Mesothelial cell of epicardium (in vitro differentiated cells): Measurements from ENCODE around the gene PBX2. TPM values are rescaled to one million over a fixed set of nuclear protein-coding genes. Genes with fewer than 3 reads are reported as not detected.

ENCODE experiments used
- DNase-seq, 2 experiments: peaks; one replicate each; pipeline ENCODE4 v3.0.0; 2021; ENCODE audit warnings: low spot score in 2 of 2; ENCODE audit not compliant: unreplicated experiment in 2 of 2
- H3K27ac Mint-ChIP-seq: 2 replicates; pipeline ENCODE4 v1.8.0; 2021; ENCODE audit warnings: mixed read lengths
- H3K27me3 Mint-ChIP-seq: 2 replicates; pipeline ENCODE4 v1.8.0; 2021; ENCODE audit warnings: low read depth, mixed read lengths
- H3K36me3 Mint-ChIP-seq: 2 replicates; pipeline ENCODE4 v1.8.0; 2021; ENCODE audit warnings: mixed read lengths
- H3K4me1 Mint-ChIP-seq: 2 replicates; pipeline ENCODE4 v1.8.0; 2021; ENCODE audit warnings: mixed read lengths
- H3K4me3 Mint-ChIP-seq: 2 replicates; pipeline ENCODE4 v1.8.0; 2021; ENCODE audit warnings: mild to moderate bottlenecking, moderate library complexity, mixed read lengths
- H3K9me3 Mint-ChIP-seq: 2 replicates; pipeline ENCODE4 v1.8.0; 2021; ENCODE audit warnings: mixed read lengths
- CTCF ChIP-seq: fragments of 200-600 bp; sonication (generic); IDR thresholded peaks from one replicate; pipeline ENCODE4 v1.5.0; 2021; ENCODE audit warnings: antibody characterized with exemption; ENCODE audit not compliant: unreplicated experiment
- total RNA-seq: library from RNA; stranded (reverse); gene quantifications from 3 replicates; pipeline ENCODE4 v1.2.1, GENCODE V29; 2021

The PBX2 gene
- total RNA-seq, 1 donor from 2014 or later, result 236 TPM

DNA sequence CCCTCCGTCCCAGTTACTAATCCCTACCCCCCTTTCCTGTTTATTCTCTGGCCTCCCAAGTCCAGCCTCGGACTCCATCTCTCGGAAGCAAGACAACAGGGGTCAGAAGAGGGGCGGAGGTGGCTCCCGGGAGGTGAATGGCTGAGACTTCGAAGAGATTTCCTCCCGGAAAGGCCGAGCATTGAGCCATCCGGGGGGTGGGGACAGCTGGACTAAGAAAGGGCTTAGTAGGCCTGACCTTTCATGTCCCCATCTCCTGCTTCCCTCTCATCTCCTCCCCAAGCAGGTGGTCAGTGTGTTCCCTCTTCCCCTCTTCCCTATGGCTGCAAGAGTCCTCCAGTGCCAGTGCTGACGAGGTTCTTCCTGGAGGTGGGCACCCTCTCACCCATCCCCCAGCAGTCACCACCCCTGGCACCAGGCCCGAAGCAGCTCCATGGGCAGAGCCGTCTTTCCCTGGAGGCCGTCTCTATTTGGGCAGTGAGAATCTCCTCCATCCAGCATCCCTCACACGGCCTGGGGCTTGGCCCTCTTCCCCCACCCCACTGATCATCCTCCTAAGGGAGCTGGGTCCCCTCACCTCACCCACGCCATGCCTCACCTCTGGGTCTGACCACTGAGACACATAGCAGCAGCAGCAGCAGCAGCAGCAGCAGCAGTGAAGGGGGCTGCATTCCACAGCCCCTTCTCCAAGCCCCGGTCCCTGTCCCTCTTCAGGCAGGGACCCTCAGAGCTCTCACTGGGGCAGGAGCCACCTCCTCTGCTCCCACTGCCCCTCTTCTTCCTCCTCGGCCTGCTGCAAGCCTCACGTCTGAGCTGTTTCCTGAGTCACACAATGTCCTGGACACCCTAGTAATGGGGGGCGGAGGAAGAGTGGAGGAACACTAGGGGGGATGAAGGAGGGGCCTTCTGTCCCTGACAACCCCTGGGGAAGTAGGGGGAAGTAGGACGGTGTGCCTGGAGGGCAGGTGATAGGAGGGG lies 33.5 kb upstream of the PBX2 start, which contains the start of gene NOTCH4:
Gene NOTCH4, minus strand, starts transcription at position 810 of the 978 bp plus-strand sequence. Its CDS starts 139 bp downstream, at position 671.
- no peak for TF ChIP-seq CTCF
- Mint-ChIP-seq H3K36me3 (no peaks in the 10 kb centered on the region), H3K27me3 (peaks cover 33% of the 10 kb centered on the region), H3K4me1 (no peaks in the 10 kb centered on the region), H3K9me3 (no peaks in the 10 kb centered on the region), H3K27ac (no peak within 1 kb of the TSS), H3K4me3 (no peak within 1 kb of the TSS)
- no peak for DNase-seq

DNA sequence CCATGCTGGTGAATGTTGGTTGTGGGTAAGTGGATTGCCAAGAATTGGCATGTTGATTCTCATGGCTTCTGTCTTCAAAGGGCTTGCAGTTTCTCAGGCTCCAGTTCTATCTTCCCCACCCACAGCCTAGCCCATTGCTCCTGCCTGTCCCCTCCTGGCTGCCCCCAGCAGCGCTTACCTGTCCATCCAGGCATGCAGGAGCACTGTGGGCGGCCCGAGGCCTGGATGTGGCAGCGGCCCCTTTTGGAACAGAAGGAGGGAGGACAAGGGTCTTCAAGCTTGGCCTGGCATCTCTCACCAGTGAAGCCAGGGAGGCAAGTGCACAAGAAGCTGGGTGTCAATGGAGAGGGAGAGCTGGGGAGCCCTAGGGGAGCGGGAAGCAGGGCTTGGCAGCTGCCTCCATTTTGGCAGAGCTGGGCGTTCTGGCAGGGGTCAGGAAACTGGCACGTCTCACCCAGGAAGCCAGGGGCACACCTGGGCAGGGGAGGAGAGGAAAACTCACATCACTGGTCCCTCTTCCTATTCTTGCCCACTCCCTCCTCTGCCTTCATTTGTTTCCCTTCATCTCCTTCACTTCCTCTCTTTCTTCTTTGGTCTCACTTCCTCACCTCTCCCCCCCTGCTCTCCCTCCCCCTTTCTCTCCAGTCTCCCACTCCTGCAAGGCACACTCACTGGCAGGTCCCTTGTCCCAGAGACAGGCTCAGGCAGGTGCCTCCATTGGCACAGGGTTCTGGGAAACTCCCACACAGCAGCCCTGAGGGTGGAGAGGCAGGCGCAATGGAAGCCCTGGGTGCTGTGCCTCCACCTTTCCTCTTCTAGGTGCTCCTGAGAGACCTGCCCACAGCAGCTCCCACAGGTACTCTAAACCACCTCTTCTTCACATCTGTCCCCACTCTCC lies 32.6 kb upstream of the PBX2 start:
- no peaks in the 10 kb centered on the region for H3K36me3 Mint-ChIP-seq
- no peak for DNase-seq
- no peak for TF ChIP-seq CTCF
- no peak overlapping the region for H3K4me3 Mint-ChIP-seq
- no peak overlapping the region for H3K27ac Mint-ChIP-seq
- no peaks in the 10 kb centered on the region for H3K9me3 Mint-ChIP-seq
- H3K4me1 Mint-ChIP-seq, result no peaks in the 10 kb centered on the region
- peaks cover 38% of the 10 kb centered on the region for H3K27me3 Mint-ChIP-seq

GRCh38 chr6:32220021-32220420 lies 30.0 kb upstream of the PBX2 start:
- H3K27ac Mint-ChIP-seq, result no peak overlapping the region
- no peaks in the 10 kb centered on the region for H3K36me3 Mint-ChIP-seq
- no peak for TF ChIP-seq CTCF
- H3K4me1 Mint-ChIP-seq, result no peaks in the 10 kb centered on the region
- H3K27me3 Mint-ChIP-seq, result peaks cover 53% of the 10 kb centered on the region
- no peak overlapping the region for H3K4me3 Mint-ChIP-seq
- H3K9me3 Mint-ChIP-seq, result no peaks in the 10 kb centered on the region
- DNase-seq, result no peak

- no peak for DNase-seq
- no peaks in the 10 kb centered on the region for H3K4me1 Mint-ChIP-seq
- H3K9me3 Mint-ChIP-seq, result no peaks in the 10 kb centered on the region
- TF ChIP-seq CTCF, result no peak
- H3K27ac Mint-ChIP-seq, result no peak overlapping the region
- peaks cover 51% of the 10 kb centered on the region for H3K27me3 Mint-ChIP-seq
- no peaks in the 10 kb centered on the region for H3K36me3 Mint-ChIP-seq
- H3K4me3 Mint-ChIP-seq, result no peak overlapping the region
Observed at GRCh38 chr6:32218167-32218566, 28.2 kb upstream of the PBX2 start.

DNA sequence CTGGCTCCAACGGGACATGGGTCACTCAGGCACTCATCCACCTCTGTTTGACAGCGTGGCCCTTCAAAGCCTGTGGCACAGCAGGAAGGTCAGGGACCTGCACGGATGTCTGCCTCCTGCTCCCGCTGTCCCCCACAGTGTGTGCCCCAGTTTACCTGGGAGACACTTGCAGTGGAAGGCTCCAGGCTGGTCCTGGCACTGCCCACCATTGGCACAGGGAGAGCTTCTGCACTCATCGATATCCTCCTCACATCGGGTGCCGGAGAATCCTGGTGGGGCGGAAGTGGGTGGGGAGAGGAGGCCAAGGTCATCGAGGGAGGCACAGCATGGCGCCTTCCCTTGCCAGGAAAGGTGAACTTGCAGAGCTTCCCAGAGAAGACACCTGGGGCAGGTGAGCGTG lies 27.0 kb upstream of the PBX2 start:
- H3K27me3 Mint-ChIP-seq, result peaks cover 51% of the 10 kb centered on the region
- no peak overlapping the region for H3K27ac Mint-ChIP-seq
- no peak for TF ChIP-seq CTCF
- no peak overlapping the region for H3K4me3 Mint-ChIP-seq
- no peaks in the 10 kb centered on the region for H3K36me3 Mint-ChIP-seq
- no peaks in the 10 kb centered on the region for H3K9me3 Mint-ChIP-seq
- H3K4me1 Mint-ChIP-seq, result no peaks in the 10 kb centered on the region
- no peak for DNase-seq
